Iris pigment epithelial cell (primary cell): ENCODE measurements around the gene HOXA13.

ENCODE experiments used
- DNase-seq: peaks from one replicate; pipeline ENCODE4 v3.0.0-alpha.2; 2011; ENCODE audit warnings: low read depth

HOXA13 gene

GRCh38 chr7:27237735-27238334 lies 37.9 kb upstream of the HOXA13 start:
- DNase-seq = peak; percentile 9

GRCh38 chr7:27235387-27236311 lies 35.8 kb upstream of the HOXA13 start:
- DNase-seq = no peak

- DNase-seq = no peak
Observed at GRCh38 chr7:27229448-27229847, 29.6 kb upstream of the HOXA13 start.

- DNase-seq = no peak
Observed at GRCh38 chr7:27224983-27225934, 25.4 kb upstream of the HOXA13 start.

- DNase-seq = no peak
Observed at GRCh38 chr7:27223941-27224575, 24.2 kb upstream of the HOXA13 start.

GRCh38 chr7:27221201-27221797 lies 21.4 kb upstream of the HOXA13 start:
- DNase-seq = no peak

GRCh38 chr7:27220440-27220955 lies 20.6 kb upstream of the HOXA13 start:
- no peak for DNase-seq

GRCh38 chr7:27219821-27220220 lies 19.9 kb upstream of the HOXA13 start:
- no peak for DNase-seq

- no peak for DNase-seq
Observed at GRCh38 chr7:27217951-27218350, 18.1 kb upstream of the HOXA13 start.

- no peak for DNase-seq
Observed at GRCh38 chr7:27215356-27215755, 15.5 kb upstream of the HOXA13 start.

GRCh38 chr7:27214239-27214950 lies 14.5 kb upstream of the HOXA13 start:
- DNase-seq = no peak

- DNase-seq = no peak
Observed at GRCh38 chr7:27213433-27214238, 13.7 kb upstream of the HOXA13 start.

- DNase-seq = no peak
Observed at GRCh38 chr7:27212497-27213432, 12.9 kb upstream of the HOXA13 start.

- DNase-seq = no peak
Observed at GRCh38 chr7:27211764-27212204, 11.9 kb upstream of the HOXA13 start.

- DNase-seq = no peak
Observed at GRCh38 chr7:27211084-27211446, 11.2 kb upstream of the HOXA13 start.

GRCh38 chr7:27210441-27211083 lies 10.7 kb upstream of the HOXA13 start:
- peak; percentile 43 for DNase-seq

GRCh38 chr7:27209933-27210440 lies 10.1 kb upstream of the HOXA13 start:
- DNase-seq = no peak

- no peak for DNase-seq
Observed at GRCh38 chr7:27208998-27209397, 9.1 kb upstream of the HOXA13 start.
